Measurements from ENCODE around the gene NRXN3.

GRCh38 chr14:79037106-79037505 is 866.9 kb downstream of the NRXN3 start:
- TF ChIP-seq, protein P1, sequence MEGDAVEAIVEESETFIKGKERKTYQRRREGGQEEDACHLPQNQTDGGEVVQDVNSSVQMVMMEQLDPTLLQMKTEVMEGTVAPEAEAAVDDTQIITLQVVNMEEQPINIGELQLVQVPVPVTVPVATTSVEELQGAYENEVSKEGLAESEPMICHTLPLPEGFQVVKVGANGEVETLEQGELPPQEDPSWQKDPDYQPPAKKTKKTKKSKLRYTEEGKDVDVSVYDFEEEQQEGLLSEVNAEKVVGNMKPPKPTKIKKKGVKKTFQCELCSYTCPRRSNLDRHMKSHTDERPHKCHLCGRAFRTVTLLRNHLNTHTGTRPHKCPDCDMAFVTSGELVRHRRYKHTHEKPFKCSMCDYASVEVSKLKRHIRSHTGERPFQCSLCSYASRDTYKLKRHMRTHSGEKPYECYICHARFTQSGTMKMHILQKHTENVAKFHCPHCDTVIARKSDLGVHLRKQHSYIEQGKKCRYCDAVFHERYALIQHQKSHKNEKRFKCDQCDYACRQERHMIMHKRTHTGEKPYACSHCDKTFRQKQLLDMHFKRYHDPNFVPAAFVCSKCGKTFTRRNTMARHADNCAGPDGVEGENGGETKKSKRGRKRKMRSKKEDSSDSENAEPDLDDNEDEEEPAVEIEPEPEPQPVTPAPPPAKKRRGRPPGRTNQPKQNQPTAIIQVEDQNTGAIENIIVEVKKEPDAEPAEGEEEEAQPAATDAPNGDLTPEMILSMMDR (conservative IDR thresholded peaks at IDR 0.05; ENCODE audit: low read length) = no peak
- TF ChIP-seq EZH2phosphoT487 (IDR thresholded peaks at IDR 0.05; ENCODE audit: borderline replicate concordance, low read depth, low read length) = no peak
